Stimulated activated naive CD4-positive, alpha-beta T cell (primary cell): Measurements from ENCODE around the gene HIC2.
"Not testable (repeated sequence)": the region's sequence is repeated elsewhere in the genome, so short reads cannot be mapped to it uniquely, and the experiment has no call there.

ENCODE experiments used
- DNase-seq, 6 experiments: peaks; one replicate each; lab custom pipeline; 2025; lab: John Stamatoyannopoulos, UW

HIC2 gene

DNA sequence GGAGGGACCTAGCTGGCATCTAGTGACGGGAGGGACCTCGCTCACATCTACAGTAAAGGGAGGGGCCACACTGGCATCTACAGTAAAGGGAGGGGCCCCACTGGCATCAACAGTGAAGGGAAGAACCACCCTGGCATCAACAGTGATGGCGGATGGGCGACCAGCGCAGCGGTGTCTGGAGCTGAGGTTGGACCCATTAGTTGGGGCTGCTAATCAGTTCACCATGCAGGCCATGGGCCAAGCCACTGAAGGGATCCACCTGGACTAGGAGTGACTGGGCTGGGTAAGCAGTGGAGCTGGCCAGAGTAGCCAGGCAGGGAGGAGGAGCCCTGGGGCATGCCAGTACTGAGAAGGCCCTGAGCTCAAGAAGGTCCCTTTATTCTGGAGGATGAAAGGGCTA, 73.4 kb downstream of the HIC2 start:
- DNase-seq: not testable (repeated sequence)

DNA sequence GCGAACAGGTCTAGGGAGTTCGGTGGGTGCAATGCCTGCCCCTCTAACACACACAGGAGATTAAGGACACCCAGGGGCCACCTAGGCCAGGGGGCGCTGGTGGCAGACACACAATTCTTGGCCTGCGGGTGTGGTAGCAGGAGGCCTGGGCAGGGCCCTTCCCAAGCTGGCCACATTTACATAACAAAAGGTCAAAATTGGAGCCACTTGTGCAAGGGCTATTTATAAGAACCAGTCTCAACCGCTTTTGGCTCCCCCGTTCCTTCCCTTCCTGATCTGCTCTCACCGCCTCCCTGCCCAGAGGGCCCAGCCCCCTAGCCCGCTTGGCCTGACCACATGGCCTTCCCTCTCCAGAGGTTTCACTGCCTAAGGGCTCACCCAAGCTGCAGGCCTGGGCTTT, 75.1 kb downstream of the HIC2 start:
- not testable (repeated sequence) for DNase-seq

DNA sequence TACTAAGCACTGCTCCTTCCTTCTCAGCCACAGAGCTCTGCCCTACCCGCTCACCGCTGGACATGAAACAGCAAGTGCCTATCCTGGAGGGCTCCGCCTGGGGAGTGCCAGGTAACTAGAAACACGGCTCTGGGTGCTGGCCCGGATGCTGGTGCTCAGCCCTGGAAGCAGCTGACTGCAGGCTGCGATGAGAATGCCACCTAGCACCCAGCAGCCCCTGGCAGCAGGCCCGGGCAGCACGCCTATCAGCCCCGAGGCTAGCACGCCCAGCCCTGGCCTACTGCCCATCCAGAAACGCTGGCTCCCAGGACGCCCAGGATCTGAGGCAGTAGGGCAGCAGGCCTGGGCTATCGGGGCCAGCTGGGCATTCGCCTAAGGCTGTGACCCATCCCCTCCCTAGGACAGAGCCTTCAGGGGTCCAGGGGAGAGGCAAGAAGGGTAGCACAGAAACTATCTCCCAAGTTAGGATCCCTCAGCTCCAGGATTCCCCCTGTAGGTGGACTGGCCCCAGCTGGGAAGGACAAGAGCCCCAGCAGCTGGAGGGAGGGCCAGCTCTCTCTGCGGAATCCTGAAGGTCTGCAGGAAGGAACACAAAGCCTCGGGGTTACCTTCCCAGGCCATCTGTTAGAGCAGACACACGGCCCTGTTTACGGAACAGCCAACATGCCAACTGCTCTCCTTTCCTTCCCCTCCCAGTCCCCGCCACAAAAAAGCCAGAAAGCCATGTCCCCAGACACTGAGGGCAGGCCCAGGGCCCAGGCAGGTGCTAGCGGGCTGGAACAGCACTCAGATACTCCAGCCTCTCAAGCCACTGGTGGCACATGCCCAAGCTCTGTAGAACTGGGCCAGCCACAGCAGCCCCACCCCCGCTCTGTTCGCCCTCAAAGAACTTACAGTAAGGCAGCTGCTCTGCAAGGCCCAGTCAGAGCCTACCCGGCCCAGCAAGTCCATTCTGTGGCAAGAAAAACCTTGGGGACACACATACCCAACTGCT, 76.9 kb downstream of the HIC2 start:
- DNase-seq: not testable (repeated sequence)

DNA sequence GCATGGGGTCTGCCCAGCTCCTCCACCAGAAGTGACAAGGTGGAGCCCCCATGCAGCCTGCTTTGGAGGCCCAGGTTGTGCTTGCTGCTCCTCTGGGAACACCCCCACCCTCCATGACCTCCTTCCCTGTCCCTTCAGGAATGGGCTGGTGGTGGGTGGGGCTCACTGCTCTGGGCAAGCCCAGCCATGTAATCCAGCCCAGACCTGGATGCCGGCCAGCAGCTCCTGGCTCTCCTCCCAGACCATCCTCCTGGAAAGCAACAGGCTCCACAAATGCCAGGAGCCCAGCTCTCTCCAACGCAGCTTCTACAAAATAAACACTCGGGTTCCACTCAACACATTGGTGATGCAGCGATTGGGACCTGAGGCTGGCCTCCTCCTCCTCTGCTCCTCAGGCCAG, 80.8 kb downstream of the HIC2 start:
- DNase-seq: not testable (repeated sequence)

DNA sequence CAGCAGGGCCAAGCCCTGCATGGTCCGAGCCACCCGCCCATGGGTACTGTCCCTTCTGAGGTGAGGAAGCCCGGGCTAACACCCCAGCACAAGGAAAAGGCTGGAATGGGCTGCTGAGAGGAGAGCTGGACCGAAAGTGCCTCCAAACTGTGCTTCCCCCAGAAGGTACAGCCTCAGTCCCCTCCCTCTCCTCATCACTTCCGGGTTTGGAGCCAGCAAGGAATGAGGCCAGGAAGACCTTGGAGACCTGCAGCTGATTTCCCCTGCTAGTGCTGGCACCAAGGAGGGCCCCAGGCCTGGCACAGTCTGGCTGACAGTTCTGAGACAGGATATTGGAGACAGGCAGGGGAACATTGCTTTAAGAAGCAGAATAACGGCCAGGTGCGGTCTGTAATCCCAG, 81.3 kb downstream of the HIC2 start:
- DNase-seq: not testable (repeated sequence)

DNA sequence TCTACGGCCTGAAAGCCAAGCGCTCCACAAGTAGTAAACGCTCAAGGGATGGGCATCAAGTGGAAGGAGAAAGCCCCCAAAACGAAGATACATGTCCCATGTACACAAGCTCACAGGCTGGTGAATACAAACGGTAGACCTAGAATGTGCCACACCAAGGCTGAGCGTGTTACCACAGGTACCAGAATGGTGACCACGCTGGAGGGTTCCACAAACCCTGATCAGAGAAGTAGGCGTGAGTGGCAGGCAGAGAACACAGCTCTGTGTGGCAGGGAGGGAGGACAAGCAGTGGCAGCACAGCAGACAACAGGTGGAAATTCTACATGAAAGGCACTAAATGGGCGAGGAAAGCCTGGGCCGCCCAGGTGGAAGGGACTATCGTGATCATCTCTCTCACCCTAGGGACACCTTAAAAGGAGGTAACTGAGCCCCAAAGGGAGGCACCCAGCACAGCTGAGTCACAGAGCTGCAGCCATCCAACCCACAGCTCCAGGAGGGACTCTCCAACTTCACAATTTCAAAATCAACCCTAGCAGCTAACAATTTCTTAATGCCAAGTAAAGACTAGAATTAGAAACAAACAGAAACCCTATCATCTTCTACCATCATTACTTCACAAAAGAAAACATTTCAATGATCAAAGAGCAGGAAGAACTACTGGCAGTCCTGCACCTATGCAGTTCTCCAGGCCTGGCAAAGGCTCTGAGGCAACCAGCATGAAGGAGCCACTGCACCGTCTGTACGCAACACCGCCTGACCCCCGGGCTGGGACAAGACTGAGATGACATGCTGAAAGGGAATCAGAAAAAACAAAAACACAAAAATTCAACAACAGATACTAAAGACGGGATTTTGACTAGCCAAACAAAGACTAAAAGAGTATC, 82.7 kb downstream of the HIC2 start:
- not testable (repeated sequence) for DNase-seq
